Measurements from ENCODE around the gene L1TD1.

The L1TD1 gene

GRCh38 chr1:62176597-62177312 lies 17.9 kb upstream of the L1TD1 start:
- TF ChIP-seq SIN3A (IDR thresholded peaks at IDR 0.05; ENCODE audit: borderline replicate concordance, insufficient read depth, low read length) = no peak
- TF ChIP-seq FOXP2 (optimal IDR thresholded peaks at IDR 0.05; ENCODE audit: borderline replicate concordance, extremely low read depth, extremely low read length, insufficient read depth) = no peak
- no peak for TF ChIP-seq TAF1 (IDR thresholded peaks at IDR 0.05; ENCODE audit: borderline replicate concordance, insufficient read depth, low read length)
- TF ChIP-seq, protein P1, sequence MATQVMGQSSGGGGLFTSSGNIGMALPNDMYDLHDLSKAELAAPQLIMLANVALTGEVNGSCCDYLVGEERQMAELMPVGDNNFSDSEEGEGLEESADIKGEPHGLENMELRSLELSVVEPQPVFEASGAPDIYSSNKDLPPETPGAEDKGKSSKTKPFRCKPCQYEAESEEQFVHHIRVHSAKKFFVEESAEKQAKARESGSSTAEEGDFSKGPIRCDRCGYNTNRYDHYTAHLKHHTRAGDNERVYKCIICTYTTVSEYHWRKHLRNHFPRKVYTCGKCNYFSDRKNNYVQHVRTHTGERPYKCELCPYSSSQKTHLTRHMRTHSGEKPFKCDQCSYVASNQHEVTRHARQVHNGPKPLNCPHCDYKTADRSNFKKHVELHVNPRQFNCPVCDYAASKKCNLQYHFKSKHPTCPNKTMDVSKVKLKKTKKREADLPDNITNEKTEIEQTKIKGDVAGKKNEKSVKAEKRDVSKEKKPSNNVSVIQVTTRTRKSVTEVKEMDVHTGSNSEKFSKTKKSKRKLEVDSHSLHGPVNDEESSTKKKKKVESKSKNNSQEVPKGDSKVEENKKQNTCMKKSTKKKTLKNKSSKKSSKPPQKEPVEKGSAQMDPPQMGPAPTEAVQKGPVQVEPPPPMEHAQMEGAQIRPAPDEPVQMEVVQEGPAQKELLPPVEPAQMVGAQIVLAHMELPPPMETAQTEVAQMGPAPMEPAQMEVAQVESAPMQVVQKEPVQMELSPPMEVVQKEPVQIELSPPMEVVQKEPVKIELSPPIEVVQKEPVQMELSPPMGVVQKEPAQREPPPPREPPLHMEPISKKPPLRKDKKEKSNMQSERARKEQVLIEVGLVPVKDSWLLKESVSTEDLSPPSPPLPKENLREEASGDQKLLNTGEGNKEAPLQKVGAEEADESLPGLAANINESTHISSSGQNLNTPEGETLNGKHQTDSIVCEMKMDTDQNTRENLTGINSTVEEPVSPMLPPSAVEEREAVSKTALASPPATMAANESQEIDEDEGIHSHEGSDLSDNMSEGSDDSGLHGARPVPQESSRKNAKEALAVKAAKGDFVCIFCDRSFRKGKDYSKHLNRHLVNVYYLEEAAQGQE (IDR thresholded peaks at IDR 0.05; ENCODE audit: insufficient read depth in 1 of 2, low read depth in 2 of 2, low read length in 2 of 2) = no peak
- TF ChIP-seq POLR2AphosphoS5 (IDR thresholded peaks at IDR 0.05; ENCODE audit: low read depth, low read length) = no peak

DNA sequence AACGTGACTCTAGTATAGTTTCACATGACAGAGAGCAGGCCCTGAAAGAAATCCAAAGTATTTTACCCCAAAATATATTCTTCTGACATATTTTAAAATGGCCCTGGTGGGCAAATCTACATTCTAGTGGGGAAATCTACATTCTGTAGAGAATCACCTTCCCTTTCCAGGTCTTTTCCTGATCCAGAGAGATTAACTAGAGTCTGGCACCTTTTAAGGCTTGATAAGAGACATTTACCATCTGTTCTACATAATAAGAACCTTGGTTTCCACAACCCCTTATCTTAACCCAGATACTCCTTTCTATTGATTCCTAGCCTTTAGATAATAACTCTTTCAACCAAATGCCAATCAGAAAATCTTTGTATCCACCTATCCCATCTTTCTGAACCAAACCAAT lies 17.0 kb upstream of the L1TD1 start:
- TF ChIP-seq TAF1 (IDR thresholded peaks at IDR 0.05; ENCODE audit: borderline replicate concordance, insufficient read depth, low read length) (no peak), POLR2AphosphoS5 (IDR thresholded peaks at IDR 0.05; ENCODE audit: low read depth, low read length) (no peak), SIN3A (IDR thresholded peaks at IDR 0.05; ENCODE audit: borderline replicate concordance, insufficient read depth, low read length) (no peak), FOXP2 (optimal IDR thresholded peaks at IDR 0.05; ENCODE audit: borderline replicate concordance, extremely low read depth, extremely low read length, insufficient read depth) (no peak)
- TF ChIP-seq, protein P1 (IDR thresholded peaks at IDR 0.05; ENCODE audit: insufficient read depth in 1 of 2, low read depth in 2 of 2, low read length in 2 of 2) = no peak

GRCh38 chr1:62178372-62178771 lies 16.3 kb upstream of the L1TD1 start:
- TF ChIP-seq POLR2AphosphoS5 (IDR thresholded peaks at IDR 0.05; ENCODE audit: low read depth, low read length) (no peak), FOXP2 (optimal IDR thresholded peaks at IDR 0.05; ENCODE audit: borderline replicate concordance, extremely low read depth, extremely low read length, insufficient read depth) (no peak), TAF1 (IDR thresholded peaks at IDR 0.05; ENCODE audit: borderline replicate concordance, insufficient read depth, low read length) (no peak), SIN3A (IDR thresholded peaks at IDR 0.05; ENCODE audit: borderline replicate concordance, insufficient read depth, low read length) (no peak)
- TF ChIP-seq, protein P1 (IDR thresholded peaks at IDR 0.05; ENCODE audit: insufficient read depth in 1 of 2, low read depth in 2 of 2, low read length in 2 of 2) = no peak

GRCh38 chr1:62180639-62181038 lies 14.0 kb upstream of the L1TD1 start:
- TF ChIP-seq, protein P1 (IDR thresholded peaks at IDR 0.05; ENCODE audit: insufficient read depth in 1 of 2, low read depth in 2 of 2, low read length in 2 of 2) = no peak
- TF ChIP-seq POLR2AphosphoS5 (IDR thresholded peaks at IDR 0.05; ENCODE audit: low read depth, low read length) = no peak
- no peak for TF ChIP-seq SIN3A (IDR thresholded peaks at IDR 0.05; ENCODE audit: borderline replicate concordance, insufficient read depth, low read length)
- TF ChIP-seq FOXP2 (optimal IDR thresholded peaks at IDR 0.05; ENCODE audit: borderline replicate concordance, extremely low read depth, extremely low read length, insufficient read depth) = no peak
- no peak for TF ChIP-seq TAF1 (IDR thresholded peaks at IDR 0.05; ENCODE audit: borderline replicate concordance, insufficient read depth, low read length)

Measured in PFSK-1 (cell line).